ENCODE measurements around the gene RBM18.

DNA sequence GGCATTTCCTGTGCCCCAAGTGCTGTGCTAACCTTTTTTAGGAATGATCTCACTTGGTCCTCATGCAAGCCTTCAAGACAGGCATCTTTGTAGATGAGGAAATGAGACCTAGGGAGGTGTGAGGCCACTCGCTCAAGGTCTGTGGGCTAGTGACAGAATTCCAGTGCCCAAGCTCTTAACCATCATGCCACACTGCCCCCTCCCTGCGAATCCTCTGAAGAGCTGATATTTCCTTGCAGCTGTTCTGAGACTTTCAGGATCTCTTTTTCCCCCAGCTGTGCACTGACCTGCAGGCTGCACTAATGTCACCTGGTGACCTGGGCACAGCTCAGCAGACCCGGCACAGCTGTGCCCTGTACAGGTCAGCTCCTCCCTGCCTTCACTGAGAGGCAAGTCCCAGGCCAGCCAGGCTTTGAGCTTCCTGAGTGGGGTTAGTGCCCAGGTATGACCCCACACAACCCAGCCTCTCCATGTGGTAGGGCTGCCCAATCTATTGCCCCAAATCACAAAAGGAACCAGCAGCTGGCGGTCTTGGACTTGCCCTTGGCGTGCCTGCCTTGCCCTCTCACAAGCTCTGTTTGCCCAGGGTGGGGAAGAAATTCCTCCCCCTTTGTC is 72.3 kb downstream of the RBM18 start:
- TF ChIP-seq, protein P1, sequence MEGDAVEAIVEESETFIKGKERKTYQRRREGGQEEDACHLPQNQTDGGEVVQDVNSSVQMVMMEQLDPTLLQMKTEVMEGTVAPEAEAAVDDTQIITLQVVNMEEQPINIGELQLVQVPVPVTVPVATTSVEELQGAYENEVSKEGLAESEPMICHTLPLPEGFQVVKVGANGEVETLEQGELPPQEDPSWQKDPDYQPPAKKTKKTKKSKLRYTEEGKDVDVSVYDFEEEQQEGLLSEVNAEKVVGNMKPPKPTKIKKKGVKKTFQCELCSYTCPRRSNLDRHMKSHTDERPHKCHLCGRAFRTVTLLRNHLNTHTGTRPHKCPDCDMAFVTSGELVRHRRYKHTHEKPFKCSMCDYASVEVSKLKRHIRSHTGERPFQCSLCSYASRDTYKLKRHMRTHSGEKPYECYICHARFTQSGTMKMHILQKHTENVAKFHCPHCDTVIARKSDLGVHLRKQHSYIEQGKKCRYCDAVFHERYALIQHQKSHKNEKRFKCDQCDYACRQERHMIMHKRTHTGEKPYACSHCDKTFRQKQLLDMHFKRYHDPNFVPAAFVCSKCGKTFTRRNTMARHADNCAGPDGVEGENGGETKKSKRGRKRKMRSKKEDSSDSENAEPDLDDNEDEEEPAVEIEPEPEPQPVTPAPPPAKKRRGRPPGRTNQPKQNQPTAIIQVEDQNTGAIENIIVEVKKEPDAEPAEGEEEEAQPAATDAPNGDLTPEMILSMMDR (conservative IDR thresholded peaks at IDR 0.05; ENCODE audit: low read depth, low read length) = 0 out of 2 replicates have a peak, but pooled peaks have one; percentile 4
- TF ChIP-seq MXI1 (IDR thresholded peaks at IDR 0.05; ENCODE audit: borderline replicate concordance, low read depth, low read length) = no peak
- TF ChIP-seq SMC3 (IDR thresholded peaks at IDR 0.05; ENCODE audit: low read depth, low read length) = no peak
- no peak for TF ChIP-seq NFE2L2 (IDR thresholded peaks at IDR 0.05; ENCODE audit: low read depth, low read length)
- no peak for TF ChIP-seq POLR2A (IDR thresholded peaks at IDR 0.05; ENCODE audit: low read depth, low read length)
- TF ChIP-seq MAFK (IDR thresholded peaks at IDR 0.05; ENCODE audit: low read depth, low read length) = no peak
- TF ChIP-seq, protein P2, sequence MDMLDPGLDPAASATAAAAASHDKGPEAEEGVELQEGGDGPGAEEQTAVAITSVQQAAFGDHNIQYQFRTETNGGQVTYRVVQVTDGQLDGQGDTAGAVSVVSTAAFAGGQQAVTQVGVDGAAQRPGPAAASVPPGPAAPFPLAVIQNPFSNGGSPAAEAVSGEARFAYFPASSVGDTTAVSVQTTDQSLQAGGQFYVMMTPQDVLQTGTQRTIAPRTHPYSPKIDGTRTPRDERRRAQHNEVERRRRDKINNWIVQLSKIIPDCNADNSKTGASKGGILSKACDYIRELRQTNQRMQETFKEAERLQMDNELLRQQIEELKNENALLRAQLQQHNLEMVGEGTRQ (IDR thresholded peaks at IDR 0.05; ENCODE audit: low read depth, low read length) = no peak
- TF ChIP-seq, protein P3, sequence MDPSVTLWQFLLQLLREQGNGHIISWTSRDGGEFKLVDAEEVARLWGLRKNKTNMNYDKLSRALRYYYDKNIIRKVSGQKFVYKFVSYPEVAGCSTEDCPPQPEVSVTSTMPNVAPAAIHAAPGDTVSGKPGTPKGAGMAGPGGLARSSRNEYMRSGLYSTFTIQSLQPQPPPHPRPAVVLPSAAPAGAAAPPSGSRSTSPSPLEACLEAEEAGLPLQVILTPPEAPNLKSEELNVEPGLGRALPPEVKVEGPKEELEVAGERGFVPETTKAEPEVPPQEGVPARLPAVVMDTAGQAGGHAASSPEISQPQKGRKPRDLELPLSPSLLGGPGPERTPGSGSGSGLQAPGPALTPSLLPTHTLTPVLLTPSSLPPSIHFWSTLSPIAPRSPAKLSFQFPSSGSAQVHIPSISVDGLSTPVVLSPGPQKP (IDR thresholded peaks at IDR 0.05; ENCODE audit: borderline replicate concordance, low read depth, low read length) = no peak
- no peak for TF ChIP-seq MAZ (IDR thresholded peaks at IDR 0.05; ENCODE audit: borderline replicate concordance, low read depth, low read length)
- no peak for TF ChIP-seq RAD21 (IDR thresholded peaks at IDR 0.05; ENCODE audit: low read length)
- TF ChIP-seq RCOR1 (IDR thresholded peaks at IDR 0.05; ENCODE audit: insufficient replicate concordance, low read length) = no peak
- no peak for TF ChIP-seq RFX5 (IDR thresholded peaks at IDR 0.05; ENCODE audit: low read depth, low read length)
- no peak for TF ChIP-seq CHD1 (IDR thresholded peaks at IDR 0.05; ENCODE audit: low read depth, low read length)
- TF ChIP-seq CEBPB (IDR thresholded peaks at IDR 0.05; ENCODE audit: low read depth, low read length) = no peak

Data from IMR-90 (cell line).